Activated effector memory CD4-positive, alpha-beta T cell treated with Interleukin-2 at 50 U/mL for 16 hours (primary cell): ENCODE results near the gene DAAM2.

Source experiments
- DNase-seq: peaks from one replicate; pipeline ENCODE4 v3.0.0-alpha.2; 2020

DAAM2 gene

GRCh38 chr6:39936857-39937256 lies 144.7 kb downstream of the DAAM2 start:
- no peak for DNase-seq

GRCh38 chr6:39937686-39938333 lies 145.6 kb downstream of the DAAM2 start:
- DNase-seq, result no peak

- no peak for DNase-seq
Observed at GRCh38 chr6:39938773-39939654, 146.8 kb downstream of the DAAM2 start.

- no peak for DNase-seq
Observed at GRCh38 chr6:39941138-39941537, 149.0 kb downstream of the DAAM2 start.

GRCh38 chr6:39941820-39942219 lies 149.6 kb downstream of the DAAM2 start:
- no peak for DNase-seq

GRCh38 chr6:39942903-39943580 lies 150.9 kb downstream of the DAAM2 start:
- DNase-seq, result no peak

- no peak for DNase-seq
Observed at GRCh38 chr6:39945626-39946025, 153.4 kb downstream of the DAAM2 start.

- DNase-seq, result no peak
Observed at GRCh38 chr6:39947611-39948068, 155.5 kb downstream of the DAAM2 start.

- DNase-seq, result no peak
Observed at GRCh38 chr6:39948199-39948791, 156.1 kb downstream of the DAAM2 start.

- no peak for DNase-seq
Observed at GRCh38 chr6:39950125-39950720, 158.0 kb downstream of the DAAM2 start.

GRCh38 chr6:39951191-39951590 lies 159.0 kb downstream of the DAAM2 start:
- no peak for DNase-seq

GRCh38 chr6:39951716-39952115 lies 159.5 kb downstream of the DAAM2 start:
- no peak for DNase-seq

- DNase-seq, result no peak
Observed at GRCh38 chr6:39952167-39952566, 160.0 kb downstream of the DAAM2 start.

GRCh38 chr6:39953076-39953618 lies 161.0 kb downstream of the DAAM2 start:
- no peak for DNase-seq
